ENCODE data around the gene BCAT1.

DNA sequence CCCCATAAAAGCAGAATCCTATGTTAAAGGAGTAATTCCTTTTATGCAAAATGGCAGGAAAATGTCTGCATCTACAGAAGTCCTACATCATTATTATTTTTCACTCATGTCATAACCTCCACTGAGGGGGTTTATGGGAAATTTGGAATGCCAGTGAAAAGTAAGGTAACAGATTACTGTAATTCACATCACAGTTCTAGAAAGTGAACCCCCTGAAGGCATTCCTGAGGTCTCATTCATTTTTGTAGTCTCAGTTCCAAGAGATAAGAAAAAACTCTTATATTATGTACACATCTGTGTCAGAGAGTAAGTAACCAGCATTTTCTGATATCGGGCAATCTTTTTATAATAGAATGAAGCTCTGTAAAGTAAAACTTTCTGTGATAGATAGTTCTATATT lies 28.8 kb upstream of the BCAT1 start:
- TF ChIP-seq, protein P1, sequence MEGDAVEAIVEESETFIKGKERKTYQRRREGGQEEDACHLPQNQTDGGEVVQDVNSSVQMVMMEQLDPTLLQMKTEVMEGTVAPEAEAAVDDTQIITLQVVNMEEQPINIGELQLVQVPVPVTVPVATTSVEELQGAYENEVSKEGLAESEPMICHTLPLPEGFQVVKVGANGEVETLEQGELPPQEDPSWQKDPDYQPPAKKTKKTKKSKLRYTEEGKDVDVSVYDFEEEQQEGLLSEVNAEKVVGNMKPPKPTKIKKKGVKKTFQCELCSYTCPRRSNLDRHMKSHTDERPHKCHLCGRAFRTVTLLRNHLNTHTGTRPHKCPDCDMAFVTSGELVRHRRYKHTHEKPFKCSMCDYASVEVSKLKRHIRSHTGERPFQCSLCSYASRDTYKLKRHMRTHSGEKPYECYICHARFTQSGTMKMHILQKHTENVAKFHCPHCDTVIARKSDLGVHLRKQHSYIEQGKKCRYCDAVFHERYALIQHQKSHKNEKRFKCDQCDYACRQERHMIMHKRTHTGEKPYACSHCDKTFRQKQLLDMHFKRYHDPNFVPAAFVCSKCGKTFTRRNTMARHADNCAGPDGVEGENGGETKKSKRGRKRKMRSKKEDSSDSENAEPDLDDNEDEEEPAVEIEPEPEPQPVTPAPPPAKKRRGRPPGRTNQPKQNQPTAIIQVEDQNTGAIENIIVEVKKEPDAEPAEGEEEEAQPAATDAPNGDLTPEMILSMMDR (IDR thresholded peaks at IDR 0.05), result no peak
- TF ChIP-seq POLR2A (IDR thresholded peaks at IDR 0.05), result no peak
